Thyroid gland (tissue), 4 donors: ENCODE measurements around the gene UGT1A6.

Experiments
- CTCF ChIP-seq, 6 experiments: fragments of 200-600 bp in 3 of 6; fragments of 450-650 bp in 3 of 6; sonication (generic) in 3 of 6; IDR thresholded peaks; one replicate each; pipeline ENCODE4 v1.5.1; 2016 to 2019; ENCODE audit warnings: antibody characterized with exemption in 6 of 6, mild to moderate bottlenecking in 2 of 6, inconsistent platforms in 1 of 6, moderate library complexity in 1 of 6
- POLR2A ChIP-seq, 2 donors: fragments of 450-650 bp; IDR thresholded peaks; one replicate each; pipeline ENCODE4 v1.6.1; 2017; ENCODE audit warnings: antibody characterized with exemption in 2 of 2, mild to moderate bottlenecking in 2 of 2, moderate library complexity in 1 of 2

- peak in 1 of 6 experiments; percentile 10 for TF ChIP-seq CTCF (IDR thresholded peaks at IDR 0.05)
- no peak for TF ChIP-seq POLR2A (IDR thresholded peaks at IDR 0.05)
Observed at GRCh38 chr2:233643128-233643527, 49.6 kb upstream of the UGT1A6 start.
